GM18867 (cell line): ENCODE data around the gene MEOX2.

Experiments used
- ATAC-seq: cut with Tn5 transposase; IDR thresholded peaks from one replicate; pipeline ENCODE4 v1.9.1; 2021; ENCODE audit warnings: mild to moderate bottlenecking, moderate library complexity; ENCODE audit not compliant: unreplicated experiment

Gene MEOX2

DNA sequence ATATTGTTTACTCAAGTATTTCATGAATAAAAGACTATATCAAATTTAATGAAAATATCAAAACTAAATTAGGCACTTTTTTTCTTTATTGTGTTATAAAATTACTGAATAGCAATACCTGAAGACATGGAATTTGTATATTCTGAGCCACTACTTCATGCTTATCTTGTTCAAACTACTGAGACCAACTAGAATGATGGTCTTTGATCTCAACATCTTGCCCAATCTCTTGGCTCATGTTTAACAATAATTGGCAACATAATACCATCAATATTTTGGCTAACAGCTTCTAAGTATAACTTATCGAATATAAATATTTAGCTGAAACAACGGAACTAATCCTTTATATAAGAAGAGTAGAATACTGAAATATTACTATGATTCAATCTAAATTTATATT is 68.2 kb downstream of the MEOX2 start:
- ATAC-seq = no peak

DNA sequence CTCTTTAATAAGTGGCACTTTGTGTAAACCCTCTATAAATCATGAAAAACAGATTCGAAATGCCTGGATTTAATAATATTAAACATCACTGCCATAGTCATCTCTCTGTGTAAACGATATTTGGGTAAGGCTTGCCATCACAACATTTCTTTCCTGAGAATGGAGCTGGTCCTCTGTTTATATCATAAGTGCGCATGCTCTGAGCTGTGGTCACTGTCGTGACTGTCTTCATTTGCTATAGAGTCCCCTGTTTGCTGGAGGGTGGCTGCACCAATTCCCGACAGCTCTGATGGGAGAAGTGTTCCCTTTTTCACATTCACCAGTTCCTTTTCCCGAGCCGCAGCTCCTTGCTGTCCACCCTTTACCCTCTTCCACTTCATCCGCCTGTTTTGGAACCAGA is 74.3 kb downstream of the MEOX2 start:
- no peak for ATAC-seq

DNA sequence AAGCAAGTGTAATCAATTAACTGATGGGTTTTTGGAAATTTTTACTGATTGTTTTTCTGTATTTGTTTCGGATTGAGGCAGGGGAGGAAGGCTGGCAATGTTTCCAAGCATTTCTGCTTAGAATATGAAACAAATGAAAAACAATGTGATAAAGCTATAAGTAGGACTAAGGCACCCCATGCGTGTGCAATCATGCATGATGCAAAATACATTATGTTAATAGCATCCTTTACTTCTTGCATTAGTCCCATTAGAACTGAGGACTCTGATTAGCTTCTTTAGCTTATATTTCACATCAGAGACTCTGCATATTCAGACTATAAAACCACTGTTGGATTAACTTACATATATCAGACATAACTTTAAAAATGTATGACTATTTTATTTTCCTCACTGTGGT is 76.0 kb downstream of the MEOX2 start:
- no peak for ATAC-seq

DNA sequence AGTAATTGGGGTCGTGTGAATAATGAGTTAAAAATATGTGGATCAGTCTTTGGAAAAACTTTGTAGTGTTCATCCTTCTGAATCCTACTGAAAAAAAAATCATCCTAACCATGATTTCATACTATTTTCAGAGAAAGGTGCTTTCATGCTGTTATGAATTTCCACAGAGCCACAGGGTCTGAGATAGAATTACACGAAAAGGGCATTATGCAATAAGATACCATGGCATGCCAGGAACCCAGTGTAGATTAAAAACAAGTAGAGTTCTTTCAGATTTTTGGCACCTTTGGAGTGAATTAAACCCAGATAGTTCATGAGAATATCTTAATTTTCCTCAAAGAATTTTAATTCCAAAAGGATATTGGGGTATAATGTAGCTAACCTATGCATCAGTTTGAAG is 77.2 kb downstream of the MEOX2 start:
- no peak for ATAC-seq

DNA sequence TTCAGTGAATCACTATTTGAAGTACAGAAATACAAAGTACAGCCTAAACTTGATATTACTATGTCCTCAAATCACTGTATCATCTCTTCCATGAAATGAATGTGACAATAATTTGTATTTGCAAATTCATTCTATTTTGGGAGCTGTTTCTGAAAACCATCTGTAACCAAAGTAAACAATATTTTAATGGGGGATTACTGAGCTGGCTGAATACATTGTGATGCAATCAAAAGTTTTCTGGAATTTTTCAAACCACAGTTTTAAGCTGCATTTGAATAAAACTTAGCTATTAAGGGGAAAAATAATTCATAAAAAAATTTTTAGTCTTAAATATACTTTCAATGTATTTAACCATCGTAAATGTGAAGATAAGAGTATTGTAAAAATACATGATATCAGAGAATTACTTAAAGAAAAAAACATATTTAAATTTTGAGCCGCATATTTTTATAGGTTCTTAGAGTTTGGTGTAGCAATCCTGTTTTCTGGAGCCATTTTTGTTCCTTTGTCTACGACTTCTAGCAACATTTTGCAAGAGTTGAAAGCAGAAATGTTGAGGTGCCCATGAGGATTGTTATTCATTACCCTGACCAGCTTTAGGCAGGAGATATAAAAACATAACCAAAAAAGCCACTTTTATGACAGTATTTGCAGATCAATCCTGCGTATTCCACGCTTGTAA is 78.8 kb downstream of the MEOX2 start:
- ATAC-seq = no peak

DNA sequence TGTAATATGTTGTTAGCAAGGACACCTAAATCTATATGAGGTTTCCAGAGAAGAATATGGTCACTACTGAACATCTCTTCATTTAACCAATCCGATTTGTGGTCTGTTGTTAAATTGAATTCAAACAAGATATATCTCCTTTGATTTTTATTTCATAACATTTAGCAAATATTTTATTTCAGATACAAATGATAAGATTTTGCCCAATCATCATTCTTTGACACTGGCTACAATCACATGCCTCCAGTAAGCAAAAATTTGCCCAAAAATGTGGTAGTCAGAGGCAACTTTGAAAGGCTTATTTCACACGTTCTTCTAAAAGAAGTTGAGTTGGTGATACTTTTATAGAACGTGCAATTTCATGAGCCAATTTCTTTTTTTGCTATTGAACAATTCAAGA is 79.9 kb downstream of the MEOX2 start:
- no peak for ATAC-seq

DNA sequence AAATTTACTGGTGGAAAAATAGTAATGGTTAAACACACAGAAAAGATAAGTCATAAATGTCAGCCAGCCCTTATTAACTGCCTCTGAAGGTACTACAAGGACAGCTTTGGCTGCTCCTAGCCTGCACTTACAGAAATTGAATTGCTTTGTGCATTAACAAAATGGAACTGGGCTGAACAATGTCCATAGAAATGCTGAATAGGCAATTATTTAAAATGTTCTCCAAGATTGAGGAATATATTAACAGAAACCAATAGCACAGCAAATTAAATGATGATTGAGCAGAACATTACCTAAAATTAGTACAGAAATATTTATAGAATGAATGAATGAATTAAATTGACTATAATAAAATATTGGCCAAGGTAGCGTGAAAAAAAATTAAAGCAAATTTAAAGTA is 82.3 kb downstream of the MEOX2 start:
- ATAC-seq = no peak

DNA sequence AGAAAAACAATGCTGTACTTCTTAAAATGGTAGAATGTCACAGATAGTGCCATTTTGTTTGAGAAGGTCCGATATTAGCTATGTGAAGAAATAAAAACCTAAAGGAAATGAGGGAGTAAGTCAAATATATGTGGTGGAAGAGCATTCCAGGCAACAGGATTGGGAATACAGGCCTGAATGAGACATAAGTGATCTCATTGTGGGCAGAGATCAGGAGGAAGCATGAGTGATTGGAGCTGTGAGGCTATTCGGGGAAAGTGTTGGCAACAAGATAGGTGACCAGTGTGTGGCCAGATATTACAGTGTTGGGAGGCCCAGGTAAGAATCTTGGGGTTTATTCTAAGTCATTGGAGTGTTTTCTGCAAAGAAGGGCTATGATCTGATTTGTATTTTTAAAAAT is 83.4 kb downstream of the MEOX2 start:
- ATAC-seq = no peak

DNA sequence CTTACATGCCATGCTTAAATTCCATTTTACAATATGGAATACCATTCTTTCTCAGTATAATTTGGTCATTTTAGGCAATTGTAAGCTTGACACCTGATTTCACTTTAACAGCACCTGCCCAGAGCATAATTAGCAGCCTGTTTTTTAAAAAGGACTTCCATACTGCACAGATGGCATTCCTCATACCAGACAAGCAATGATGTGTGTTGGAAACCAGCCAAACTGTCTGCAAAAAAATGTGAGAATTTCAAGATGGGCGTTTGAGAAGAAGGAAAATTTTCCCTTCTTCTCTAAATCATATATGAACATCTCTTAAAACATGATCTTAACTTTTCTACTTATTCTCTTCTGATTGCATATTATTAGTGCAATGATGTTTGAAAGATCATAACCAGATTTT is 84.2 kb downstream of the MEOX2 start:
- ATAC-seq = no peak

DNA sequence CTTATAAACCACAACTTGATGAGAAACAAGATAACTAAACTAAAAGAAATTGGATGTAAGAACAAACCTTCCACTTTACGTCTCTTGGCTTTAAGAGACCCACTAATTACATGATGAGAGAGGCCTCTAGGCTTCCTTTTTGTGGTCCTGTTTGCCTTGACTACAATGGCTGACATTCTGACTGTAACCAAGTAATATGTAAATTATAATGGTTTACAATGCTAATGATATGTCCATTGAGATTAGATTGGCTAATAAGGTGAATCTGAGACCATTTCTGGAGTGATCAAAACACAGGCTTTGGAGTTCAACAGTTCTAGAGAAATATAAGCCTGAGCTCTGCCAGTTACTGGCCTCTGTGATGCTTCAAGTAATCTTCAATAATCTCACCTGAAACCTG is 85.3 kb downstream of the MEOX2 start:
- no peak for ATAC-seq

DNA sequence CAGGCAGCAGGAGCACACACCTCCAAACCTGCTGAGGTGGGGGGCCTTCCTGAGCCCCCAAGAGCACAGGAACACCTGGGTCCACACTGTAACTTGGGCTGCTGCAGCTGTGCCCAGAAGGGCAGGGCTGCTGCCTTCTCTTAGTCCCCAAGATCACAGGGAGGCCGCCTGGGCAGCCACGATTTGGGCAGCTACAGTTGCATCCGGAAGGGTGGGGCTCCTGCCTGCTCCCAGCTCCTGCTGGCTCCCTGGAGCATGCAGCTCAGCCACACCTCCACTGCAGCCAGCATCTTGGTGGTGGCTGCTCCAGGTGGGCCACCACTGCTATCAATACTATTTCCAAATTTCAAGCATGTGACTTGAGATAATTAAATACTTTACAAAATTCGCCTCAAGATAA is 86.2 kb downstream of the MEOX2 start:
- no peak for ATAC-seq

DNA sequence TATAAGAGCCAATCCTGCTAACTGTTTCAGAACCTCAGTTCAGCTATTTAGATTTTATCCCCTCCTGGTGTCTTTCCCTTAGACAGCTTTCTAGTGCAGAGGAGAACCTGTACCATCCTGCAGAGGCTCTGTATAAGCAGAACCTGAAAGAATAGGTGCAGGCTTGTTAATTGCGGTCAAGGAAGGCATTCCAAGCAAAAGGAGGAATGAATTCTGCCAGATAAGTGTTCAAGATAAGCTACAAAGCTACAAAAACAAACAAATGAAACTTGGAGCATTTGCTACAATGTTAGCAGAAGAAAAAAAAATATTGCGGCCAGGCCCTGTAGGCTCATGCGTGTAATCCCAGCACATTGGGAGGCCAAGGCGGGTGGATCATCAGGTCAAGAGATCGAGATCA is 92.0 kb downstream of the MEOX2 start:
- no peak for ATAC-seq

DNA sequence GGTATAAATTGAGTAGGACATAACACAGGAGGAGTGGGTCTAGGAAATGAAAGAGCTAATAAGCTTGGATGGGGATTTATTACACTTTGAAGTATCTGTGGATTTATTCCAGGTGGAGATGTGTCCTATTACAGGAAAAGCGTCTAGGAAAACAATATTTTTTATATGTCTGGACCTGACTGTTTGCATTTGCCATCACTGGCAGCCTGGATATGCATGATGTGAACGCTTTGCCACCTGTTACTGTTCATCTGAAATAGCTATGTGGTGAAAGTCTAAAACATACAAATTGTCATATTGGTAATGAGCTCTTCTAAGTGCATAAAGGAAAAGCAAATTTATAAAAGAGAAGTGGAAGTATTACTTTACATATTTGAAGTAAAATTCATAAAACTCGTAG is 93.1 kb downstream of the MEOX2 start:
- ATAC-seq = no peak

DNA sequence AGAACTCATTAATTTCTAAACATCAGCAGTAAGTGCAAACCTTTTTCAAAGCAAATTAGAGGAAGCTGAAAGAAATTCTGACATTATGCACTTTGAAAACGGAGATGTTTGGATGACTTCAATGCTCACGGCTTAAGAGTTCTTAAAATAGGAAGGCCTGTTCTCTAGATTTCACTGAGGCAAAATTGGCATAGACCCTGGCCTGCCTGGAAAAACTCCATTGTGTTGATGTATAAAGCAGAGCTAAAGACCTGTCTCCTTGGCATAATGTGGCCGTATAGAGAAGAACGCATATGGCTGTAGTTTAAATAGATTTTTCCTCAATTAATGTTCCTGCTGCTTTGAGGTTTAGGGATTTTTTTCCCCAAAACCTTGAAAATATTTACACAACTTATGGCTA is 100.2 kb downstream of the MEOX2 start:
- ATAC-seq = no peak

DNA sequence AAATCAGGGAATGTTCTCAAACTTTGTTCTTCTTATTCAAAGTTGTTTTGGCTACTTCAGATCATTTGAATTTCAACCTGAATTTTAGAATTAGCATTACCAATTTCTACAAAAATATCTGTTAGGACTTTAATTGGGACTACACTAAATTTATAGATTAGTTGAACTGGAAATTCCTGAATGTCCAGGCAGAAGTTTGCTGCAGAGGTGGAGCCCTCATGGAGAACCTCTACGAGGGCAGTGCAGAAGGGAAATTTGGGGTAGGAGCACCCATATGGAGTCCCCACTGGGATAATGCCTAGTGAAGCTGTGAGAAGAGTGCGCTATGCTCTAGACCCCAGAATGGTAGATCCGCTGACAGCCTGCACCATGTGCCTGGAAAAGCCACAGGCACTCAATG is 101.9 kb downstream of the MEOX2 start:
- ATAC-seq = no peak

DNA sequence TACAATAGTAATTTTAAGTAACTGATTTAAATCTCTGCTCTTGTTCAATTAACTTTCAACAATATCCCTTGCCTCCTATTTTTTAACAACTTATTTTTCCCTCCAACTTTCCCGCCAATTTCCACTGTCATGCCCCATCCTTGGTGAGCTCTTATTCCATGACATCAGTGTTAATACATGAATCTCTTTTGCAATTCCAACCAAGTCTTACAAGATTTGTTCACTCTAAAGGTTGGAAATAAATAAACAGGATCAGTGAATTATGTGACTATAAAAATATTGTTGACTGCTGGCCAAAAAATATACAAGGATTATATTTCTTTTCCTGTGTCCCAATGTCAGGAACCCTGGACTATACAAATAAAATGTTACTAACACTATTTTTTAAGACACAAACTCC is 103.7 kb downstream of the MEOX2 start:
- no peak for ATAC-seq

DNA sequence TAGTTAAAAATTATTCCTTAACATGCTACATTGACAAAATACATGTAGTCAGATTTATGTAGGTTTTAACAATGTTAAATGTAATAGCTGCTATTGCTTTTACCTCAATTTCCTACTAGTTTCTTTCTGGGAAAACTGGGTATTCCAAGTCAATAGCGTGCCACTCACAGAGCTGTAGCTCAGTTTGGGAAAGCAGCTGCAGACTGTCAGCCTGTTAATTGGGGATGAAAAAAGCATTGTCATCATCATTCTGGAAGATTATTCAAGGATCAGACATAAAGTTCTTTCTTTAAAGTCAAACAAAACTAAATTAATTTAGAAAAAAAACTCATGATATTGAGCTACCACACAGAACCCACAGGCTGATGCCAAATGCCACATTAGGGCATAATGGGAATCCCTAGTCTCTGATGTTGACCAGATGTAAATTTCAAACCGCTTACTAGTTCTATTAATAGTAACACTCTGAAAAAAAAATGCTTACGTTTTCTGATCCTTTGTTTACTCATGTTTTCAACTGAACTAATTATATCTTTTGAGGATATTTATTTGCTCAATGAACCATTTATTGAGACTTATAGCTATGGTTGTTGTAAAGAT is 105.0 kb downstream of the MEOX2 start:
- ATAC-seq = no peak

DNA sequence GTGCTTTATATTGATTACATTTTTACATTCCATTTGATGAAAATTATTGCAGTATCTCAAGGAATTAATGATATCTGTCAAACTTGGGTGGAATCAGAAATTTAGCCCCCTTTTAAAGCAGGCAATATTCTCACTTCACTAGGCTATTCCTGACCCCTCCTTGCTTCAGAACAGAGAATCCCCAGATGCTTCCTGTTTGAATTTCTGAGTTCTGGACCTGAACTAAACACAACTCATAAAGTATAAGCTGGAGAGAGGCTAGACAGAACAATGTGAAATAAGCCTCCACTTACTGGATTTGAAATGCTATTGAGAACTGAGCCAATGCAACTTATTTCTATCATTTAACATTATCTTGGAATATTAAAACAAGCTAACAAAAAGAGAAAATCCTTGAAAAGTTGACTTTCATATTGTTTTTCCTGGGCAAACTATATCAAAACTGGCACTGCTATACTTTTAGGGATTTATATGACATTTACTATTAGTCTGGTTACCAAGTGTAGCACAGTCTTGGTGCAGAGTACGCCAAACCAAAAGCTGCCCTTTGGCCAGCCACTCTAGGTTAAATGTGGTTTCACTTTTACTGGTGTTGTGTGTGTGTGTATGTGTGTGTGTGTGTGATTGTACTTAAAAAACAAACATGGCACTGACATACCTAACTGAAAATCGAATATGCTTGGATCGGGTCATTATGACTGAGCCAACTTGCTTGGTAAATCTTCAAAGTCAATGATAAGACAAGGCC is 105.7 kb downstream of the MEOX2 start:
- ATAC-seq = no peak

DNA sequence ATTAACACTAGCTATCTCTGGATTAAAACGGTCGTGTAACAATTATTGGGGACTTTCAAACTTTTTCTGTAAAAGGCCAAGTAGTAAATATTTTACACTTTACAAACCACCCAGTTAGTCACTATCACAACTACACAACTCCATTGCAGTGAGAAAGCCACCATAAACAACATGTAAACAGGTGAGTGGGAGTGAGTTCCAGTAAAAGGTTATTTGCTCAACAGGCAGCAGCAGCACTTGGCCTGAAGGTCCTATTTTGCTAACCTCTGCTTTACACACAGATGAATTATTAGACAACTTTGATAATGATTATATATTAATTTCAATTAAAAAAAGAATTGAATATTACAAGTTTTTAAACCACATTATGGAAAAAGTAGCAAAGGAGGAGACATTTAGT is 108.9 kb downstream of the MEOX2 start:
- ATAC-seq = no peak

DNA sequence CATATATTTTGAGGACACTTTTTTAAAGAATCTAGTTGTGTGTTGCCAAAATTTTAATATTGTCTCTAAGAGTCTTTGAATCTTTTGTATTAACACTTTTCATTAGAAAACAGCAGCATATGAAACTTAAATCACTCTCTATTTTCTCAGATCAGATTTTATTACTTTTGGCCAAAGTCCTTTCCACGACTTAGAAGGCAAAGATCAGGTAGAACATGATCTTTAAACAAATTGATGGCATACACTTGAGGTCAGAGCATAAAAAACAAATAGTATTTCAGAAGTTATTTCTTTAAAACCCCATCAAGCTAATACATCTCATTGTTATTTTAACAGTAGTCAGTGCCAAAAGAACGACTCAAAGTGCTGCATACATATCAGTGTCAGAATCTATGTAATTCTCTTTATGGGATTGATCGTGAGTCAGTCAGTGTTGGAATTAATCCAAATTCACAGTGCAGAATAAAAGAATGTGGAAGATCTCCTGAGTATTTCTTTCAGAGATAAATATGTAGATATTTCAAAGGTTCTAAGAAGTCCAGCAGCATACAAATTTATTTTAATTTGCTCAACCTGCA is 115.1 kb downstream of the MEOX2 start:
- no peak for ATAC-seq

DNA sequence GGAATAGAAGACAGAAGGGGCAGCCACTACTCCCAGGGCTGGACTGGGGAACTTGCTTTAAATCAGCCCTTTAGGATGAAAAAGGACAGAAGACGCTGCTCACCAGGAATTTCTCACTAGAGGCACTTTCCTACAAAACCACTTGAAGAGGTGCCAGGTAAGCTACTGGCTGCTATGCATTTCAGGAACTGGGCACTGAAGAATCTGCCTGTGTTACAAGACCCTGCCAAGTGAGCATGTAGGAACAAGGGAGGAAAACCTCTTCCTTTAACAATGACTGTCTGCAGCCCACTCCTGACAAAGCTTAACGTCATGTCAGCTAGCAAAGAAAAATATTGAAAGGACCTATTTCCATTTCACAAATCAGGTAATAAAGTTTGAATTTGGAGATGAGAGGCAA is 118.8 kb downstream of the MEOX2 start:
- no peak for ATAC-seq

DNA sequence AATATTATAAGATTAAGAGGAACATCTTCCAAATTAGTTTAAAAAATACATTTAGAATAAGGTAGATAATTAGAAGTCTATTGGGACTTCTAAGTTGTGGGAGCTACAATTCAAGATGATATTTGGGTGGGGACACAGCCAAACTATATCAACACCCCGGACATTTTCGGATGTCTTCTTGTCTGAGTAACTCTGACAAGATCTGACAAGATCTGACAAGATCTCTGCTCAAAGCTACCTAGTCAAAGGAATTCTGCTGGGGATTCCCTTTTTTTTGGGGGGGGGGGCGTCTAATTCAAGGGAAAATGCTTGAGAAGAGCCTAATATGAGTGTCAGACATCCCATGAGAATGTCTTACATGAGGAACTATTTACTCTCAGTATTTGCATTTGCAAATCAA is 119.4 kb downstream of the MEOX2 start:
- no peak for ATAC-seq
